AG09309 (cell line): ENCODE data around the gene MRPL50.

Experiments used
- DNase-seq: peaks from one replicate; pipeline ENCODE4 v3.0.0-alpha.2; 2010; ENCODE audit warnings: low read depth
- H3K4me3 ChIP-seq: 2 replicates; pipeline ENCODE4 v1.5.1; 2011; ENCODE audit warnings: mild to moderate bottlenecking, low read depth, low read length, moderate library complexity; ENCODE audit not compliant: control insufficient read depth
- TF ChIP-seq, protein P1 (sequence below): IDR thresholded peaks from 2 replicates; pipeline ENCODE4 v1.5.1; 2011; ENCODE audit warnings: mild to moderate bottlenecking, low read depth, low read length, inconsistent platforms; ENCODE audit not compliant: insufficient read depth, control insufficient read depth; ENCODE audit errors: missing control alignments

MRPL50 gene

DNA sequence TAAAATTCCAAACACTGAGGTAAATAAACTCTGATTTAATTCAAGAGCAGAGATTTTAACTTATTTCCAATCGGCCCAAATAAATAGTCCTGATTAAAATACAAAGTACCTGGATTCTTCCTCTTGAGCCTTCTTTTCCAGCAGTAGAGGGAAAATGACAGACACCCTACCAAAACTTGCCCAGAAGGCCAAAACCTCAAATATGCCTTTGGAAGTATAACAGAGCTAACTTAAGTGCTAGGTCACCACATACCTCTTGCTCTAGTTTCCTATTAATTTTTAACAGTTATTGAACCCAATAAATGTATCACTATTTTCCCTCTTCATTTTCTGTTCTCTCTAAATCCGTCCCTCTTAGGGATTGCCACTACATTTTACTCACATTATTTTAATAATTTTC is 15.1 kb downstream of the MRPL50 start:
- TF ChIP-seq, protein P1, sequence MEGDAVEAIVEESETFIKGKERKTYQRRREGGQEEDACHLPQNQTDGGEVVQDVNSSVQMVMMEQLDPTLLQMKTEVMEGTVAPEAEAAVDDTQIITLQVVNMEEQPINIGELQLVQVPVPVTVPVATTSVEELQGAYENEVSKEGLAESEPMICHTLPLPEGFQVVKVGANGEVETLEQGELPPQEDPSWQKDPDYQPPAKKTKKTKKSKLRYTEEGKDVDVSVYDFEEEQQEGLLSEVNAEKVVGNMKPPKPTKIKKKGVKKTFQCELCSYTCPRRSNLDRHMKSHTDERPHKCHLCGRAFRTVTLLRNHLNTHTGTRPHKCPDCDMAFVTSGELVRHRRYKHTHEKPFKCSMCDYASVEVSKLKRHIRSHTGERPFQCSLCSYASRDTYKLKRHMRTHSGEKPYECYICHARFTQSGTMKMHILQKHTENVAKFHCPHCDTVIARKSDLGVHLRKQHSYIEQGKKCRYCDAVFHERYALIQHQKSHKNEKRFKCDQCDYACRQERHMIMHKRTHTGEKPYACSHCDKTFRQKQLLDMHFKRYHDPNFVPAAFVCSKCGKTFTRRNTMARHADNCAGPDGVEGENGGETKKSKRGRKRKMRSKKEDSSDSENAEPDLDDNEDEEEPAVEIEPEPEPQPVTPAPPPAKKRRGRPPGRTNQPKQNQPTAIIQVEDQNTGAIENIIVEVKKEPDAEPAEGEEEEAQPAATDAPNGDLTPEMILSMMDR = no peak
- DNase-seq = no peak
- H3K4me3 ChIP-seq = no peak overlapping the region

DNA sequence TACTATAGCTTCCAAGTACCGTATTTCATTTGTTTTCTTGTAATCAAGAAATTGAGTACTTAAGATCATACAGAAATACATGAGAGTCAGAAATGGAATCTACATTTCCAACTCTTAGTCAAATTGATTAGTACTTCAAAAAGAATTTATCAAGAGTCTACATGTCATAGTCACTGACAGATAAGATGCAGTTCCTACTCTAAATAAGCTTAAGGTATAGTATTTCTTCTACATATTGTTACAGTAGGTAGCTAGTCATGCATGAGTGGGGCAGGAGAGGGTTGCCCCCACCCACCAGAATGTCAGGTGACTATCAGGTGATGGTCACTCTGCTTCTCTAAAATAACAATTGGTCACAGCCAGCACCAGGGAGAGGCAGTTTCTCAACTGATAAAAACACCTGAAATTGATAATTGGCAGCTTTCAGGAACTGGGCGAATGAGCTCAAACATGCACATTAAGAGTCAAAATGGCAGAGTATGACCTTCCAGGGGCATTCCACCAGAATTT is 16.5 kb downstream of the MRPL50 start:
- TF ChIP-seq, protein P1 = no peak
- no peak for DNase-seq
- no peak overlapping the region for H3K4me3 ChIP-seq

DNA sequence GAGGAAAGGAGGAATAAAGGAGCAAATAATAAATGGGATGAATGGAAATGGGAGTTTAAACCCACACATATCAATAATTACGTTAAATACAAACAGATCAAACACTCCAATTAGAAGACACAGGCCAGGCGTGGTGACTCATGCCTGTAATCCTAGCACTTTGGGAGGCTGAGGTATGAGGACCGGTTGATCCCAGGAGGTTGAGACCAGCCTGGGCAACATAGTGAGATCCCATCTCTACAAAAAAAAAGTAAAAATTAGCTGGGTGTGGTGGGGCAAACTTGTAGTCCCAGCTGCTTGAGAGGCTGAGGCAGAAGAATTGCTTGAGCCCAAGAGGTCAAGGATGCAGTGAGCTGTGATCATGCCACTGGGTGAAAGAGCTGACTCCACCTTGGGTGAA is 17.3 kb downstream of the MRPL50 start:
- H3K4me3 ChIP-seq = no peak overlapping the region
- TF ChIP-seq, protein P1 = no peak
- no peak for DNase-seq

DNA sequence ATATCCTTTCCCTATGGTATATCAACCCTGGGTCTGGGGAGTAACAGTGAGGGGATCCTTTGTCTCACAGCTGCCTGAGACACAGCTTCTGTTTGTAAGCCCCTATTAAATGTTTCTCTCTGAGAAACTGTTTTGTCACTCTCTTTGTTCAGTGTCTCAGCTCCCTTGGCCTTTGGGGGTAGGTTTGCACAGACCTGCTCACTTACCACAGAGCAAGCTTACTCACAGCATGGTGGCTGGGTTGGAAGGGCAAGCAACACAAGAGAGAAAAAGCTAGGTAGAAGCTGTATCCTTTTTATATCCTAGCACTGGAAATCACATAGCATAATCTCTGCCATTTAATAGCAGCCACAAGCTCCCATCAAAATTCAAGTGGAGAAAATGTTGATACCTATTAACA is 18.1 kb downstream of the MRPL50 start:
- no peak overlapping the region for H3K4me3 ChIP-seq
- TF ChIP-seq, protein P1 = no peak

DNA sequence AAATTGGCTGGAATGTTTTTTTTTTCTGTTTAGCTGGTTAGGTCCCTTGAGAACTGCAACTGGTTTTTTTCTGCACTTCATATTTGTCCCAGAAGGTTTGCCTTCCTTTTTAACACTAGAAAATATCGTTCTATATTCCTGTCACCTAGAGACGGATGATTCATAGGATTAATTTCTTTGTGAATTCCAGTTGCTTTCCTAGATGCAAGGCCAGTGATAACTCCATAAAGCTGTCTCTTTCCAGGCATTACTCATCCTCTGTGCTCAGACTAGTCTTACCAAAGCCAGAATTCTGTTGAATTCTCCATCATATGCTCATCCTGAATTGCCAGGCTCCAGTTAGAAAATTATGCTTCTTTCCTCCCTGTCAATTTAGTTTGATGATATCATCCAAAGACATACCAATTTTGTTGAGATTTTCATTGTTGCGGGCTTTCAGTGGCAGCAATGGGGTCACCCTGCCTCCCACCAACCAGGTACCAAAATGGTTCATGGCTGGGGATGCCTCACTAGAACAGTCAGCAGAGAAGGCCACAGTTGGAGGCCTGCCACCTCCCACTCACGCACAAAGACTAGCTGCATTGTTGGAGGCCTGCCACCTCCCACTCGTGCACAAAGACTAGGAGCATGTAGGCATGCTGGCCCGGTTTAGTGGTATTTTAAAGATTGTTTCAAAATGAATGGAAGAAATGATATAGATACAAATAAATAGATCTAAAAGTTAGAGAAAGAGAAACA is 22.1 kb downstream of the MRPL50 start:
- DNase-seq = peak; percentile 86
- H3K4me3 ChIP-seq = no peak overlapping the region

More for the DNA sequence above, 18.1 kb downstream of the MRPL50 start:
- DNase-seq = no peak

DNA sequence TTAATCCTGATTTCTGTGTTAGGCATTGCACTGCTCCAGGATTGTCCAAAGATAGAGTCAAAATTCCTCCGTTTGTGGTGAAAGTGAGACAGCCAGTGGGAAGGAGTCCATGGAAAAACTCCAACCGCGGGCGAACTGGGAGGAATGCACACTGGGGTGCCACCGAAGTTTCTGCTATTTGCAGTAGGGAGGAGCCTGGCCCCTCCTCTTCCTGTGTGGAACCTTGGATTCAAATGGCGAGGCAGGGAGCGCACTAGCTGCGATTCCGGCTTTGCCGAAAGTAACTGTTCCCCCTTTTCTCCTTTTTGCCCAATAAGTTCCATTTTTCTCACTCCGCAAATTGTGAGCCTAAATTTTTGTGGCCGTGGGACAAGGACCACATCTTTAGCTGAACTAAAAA is 22.9 kb downstream of the MRPL50 start:
- DNase-seq = no peak
- no peak overlapping the region for H3K4me3 ChIP-seq
- TF ChIP-seq, protein P1 = no peak

More for the DNA sequence above, 22.1 kb downstream of the MRPL50 start:
- TF ChIP-seq, protein P1 = no peak
